Activated CD4-positive, CD25-positive, alpha-beta regulatory T cell treated with anti-CD3 and anti-CD28 coated beads, Interleukin-2, amount 50 U/mL, for 72 hours (primary cell): ENCODE results near the gene ADM2.
"Not testable (repeated sequence)": the region's sequence is repeated elsewhere in the genome, so short reads cannot be mapped to it uniquely, and the experiment has no call there.

ENCODE experiments used
- DNase-seq: peaks from one replicate; pipeline ENCODE4 v3.0.0; 2021

The ADM2 gene

DNA sequence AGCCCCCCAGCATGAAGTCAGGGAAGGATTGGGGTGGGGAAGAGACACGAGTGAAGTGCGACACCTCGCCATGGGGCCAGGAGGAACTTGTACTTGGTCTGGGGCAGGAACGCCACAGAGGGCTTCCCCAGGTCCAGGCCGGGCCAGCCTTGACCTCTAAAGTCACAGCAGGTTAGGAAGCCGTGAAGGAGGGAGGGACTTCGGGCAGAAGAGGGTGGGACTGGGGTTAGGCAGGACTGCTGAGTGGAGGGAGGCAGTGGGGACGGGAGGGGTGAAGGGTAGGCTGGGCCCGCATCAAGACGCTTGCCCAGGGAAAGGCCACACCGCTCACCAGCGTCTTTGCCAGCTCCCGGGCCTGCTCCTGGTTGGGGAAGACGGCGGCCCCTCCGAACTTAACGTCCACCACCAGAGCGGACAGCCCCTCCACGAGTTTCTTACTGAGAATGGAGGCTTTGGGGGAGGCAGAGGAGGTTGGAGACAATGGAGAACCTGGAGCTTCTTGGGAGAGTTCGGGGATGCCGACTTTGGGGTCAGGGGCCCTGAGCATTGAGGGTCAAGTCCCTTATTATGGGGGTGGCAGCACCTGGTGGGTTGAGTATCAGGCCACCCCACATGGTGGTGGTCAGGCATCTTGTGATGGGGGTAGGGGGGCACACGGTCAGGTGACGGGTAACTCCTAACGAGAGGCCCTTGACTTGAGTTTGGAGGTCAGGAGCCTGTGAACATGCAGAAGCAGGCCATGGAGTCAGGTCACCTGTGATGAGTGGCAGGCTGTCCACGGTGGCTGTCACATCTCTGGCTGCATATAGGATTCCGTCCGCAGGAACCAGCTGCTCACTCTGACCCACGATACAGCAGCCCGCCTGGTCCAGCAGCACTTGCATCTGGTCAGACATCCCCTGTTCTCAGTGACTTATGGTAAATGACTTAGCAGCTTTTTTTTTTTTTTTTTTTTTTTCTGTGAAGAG, 45.8 kb downstream of the ADM2 start:
- DNase-seq, result peak; percentile 61

DNA sequence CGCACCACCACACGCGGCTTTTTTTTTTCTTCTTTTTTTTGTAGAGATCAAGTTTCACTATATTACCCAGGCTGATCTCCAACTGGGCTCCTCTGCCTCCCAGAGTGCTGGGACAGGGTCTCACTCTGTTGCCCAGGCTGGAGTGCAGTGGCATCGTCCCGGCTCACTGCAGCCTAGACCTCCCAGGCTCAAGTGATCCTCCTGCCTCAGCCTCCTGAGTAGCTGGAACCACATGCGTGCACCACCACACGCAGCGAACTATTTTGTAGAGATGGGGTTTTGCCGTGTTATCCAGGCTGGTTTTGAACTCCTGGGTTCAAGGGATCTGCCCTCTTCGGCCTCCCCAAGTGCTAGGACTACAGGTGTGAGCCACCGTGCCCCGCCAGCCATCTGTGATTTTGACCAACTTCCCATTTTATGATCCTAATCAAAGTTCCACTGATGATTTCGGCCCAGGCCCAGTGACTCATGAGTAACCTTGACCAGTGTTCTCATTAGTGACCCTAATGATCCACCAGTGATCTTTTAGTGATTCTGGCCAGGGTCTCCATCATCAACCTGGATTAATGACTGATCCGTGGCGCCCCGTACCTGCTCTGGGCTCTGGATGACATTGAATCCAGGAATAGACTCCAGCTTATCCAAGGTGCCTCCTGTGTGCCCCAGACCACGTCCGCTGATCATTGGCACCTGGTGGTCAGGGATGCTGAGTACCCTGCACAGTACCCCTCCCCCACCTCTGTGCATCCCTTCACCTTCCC, 46.8 kb downstream of the ADM2 start:
- DNase-seq, result no peak

DNA sequence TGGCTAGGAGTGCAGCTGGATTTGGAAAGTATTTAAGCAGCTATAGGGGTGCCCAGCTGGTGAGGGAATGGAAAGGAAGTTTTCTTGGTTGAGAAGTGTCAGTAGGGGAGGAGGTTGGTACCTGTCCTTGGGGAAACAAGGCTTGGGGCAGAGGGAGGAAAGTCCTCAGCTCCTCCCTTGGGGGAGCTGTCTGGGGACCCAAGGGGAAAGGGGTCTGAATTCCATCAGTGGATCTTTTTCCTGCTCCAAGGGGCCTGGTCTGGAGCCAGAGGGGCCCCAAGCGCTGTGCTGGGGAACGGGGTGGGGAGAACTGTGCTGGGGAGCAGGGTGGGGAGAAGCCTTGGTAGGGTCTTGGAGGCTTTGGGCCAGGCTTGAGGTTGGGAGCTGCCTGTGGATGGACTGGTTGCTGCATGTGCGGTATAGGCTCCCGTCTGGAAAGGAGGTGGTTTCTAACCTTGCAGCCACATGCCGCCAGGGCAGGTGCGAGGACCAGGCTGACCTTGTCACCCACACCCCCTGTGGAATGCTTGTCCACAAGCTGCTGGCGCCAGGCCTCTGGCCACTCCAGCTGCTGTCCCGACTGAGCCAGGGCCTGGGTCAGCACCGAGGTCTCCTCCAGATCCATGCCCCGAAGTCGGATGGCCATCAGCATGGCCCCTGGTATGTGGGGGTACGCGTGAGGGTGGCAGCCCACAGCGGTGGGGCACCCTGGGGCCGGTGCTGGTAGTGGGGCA, 47.5 kb downstream of the ADM2 start:
- DNase-seq, result no peak

DNA sequence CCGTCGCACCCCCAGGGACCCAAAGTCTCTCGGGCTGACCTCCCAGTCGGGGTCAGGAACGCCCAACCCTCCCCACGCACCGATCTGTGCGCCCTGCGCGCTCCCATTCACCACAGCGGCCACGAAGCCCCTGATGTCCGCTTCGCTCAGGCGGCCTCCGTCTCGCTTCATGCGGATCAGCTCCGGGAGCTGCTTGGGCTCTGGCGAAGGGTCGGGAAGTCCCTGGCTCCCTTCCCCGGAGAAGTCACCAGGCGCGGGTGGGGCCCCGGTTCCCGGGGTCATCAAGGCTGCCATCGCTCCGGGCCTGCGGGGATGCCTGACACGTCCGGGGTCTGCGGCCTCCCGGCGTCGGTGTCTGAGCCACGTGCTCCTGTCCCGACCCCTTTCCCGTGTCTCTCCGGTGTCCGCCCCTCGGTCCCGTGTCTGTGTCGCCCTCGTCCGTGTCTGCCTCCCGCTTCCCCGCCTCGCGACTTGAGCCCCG, 48.1 kb downstream of the ADM2 start:
- DNase-seq, result no peak

DNA sequence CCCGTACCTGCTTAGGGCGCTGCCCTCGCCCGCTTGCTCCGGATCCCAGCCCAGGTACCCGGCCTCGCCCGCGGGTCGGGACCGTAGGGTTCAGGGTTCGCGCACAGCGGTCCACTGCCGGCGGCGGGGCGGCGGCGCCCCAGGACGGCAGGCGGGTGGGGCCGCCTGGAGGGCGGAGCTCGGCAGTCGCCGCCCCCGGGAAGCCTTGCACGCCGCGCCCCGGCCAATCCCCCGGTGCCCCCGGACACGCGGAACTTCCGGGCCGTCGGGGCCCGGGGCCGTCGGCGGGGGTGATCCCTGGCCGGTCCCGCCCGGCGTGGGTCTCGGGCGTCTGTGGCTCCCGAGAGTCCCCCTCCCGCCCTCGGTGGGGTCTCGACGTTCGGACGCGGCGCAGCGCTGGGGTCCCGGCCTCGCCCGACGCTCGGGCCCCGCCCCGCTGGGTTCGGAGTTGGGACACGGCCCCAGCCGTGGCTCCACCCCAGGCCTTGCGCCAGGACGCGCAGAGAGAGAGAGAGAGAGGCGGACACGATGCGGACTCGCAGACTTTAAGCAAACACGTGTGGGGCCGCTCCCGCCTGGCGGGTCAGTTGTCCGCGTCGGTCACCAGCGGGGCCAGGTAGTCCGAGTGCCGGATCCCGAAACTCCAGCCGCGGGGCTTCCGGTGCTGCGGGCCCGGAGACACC, 48.7 kb downstream of the ADM2 start, which contains the start of gene TYMP:
Gene TYMP, minus strand, starts transcription at position 116 of the 683 bp plus-strand sequence. CDS start 303 bp downstream, outside the sequence.
- DNase-seq, result peak; percentile 84

DNA sequence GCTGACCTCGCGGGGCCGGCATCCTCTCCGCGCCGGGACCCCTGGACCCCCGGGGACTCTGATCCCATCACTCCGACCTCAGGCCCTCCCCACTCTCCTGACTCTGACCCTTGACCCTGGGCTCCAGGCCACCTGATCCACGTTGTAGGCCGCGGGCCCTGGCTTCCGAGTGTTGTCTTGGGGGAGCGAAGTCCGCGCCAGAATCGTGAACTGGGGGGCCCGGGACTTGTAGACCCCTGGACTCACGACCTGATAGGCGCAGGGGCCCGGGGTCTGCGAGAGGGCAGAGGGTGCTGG, 49.2 kb downstream of the ADM2 start:
- DNase-seq, result no peak

DNA sequence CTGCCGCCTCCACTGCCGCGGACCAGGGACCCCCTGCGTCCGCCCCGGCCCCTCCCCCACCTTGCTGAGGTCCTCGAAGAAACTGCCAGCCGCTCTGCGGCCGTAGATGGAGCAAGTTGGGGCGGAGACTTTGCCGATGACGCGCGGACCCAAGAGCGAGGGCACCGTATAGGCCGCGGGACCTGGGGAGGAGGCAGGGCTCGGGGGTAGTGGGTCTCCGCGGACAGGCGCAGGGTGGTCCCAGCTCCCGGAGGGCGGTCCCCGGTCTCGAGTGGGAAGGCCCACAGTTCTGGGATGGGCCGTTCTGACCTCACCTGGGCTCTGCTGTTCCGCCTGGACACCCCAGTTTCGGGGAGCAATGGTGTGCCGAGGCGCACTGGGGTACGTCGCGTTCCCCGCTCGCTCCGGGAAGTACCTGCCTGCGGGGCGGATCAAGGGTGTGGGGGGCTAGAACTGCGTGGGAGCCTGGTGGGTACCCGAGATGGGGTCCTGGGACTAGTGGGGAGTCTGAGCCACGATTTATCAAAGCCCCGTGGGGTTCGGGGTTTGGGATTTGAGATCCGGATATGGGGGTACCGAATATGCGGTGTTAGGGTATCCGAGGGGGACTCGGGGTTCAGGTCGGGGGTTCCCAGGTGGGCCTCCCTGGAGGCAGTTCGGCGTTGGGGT, 49.7 kb downstream of the ADM2 start:
- DNase-seq, result peak; percentile 87

DNA sequence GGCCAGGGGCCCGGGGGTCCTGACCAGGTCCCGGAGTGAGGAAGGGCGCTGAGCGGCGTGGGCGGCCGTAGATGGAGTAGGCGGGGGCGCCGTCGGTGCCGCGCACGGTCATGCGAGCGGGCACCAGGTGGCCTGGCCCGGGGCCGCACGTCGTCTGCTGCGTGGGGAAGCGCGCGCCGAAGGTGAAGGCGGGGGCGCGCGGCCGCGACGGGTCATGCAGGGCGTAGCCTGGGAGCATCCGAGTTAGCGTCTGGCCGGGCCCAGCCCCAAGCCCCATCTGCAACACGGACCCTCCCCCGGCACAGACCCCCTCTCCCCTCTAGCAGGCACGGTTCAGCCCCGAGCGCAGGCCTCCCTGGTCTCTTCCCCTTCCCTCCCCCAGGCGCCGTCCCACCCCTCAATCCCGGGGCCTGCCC, 50.2 kb downstream of the ADM2 start:
- DNase-seq, result peak; percentile 82

DNA sequence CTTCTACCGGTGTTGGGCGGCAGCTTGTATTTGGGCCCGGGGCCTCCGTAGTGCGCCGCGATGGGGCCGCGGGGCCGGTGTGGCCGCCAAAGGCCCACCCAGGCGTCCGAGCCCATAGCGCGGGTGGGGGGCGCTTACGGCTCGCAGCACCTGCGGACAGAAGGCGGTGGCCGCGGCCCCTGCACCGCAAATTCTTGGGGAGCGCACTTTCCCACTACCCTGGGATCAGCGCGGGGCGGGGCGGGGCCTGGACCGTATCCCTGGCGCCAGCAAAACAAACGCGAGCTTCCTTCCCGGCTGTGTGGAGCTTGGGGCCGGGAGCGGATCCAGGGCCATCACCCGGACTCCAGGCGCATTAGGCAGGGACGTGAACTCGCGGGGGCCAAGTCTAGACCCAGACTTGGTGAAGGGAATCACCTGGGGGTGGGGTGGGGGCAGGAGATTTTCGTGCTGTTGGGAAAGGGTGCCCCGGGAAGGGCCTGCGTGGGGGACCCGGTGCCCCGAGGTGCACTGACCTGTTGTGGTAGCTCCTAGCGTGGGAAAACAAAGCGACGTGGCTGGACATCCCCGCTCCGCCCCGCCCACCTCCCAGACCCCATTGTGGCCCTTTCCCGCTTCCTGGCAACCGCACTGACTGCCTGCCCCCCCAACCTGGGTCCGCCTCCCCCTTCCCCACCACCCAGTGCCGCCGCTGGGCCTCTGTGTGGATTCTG, 50.8 kb downstream of the ADM2 start:
- no peak for DNase-seq

DNA sequence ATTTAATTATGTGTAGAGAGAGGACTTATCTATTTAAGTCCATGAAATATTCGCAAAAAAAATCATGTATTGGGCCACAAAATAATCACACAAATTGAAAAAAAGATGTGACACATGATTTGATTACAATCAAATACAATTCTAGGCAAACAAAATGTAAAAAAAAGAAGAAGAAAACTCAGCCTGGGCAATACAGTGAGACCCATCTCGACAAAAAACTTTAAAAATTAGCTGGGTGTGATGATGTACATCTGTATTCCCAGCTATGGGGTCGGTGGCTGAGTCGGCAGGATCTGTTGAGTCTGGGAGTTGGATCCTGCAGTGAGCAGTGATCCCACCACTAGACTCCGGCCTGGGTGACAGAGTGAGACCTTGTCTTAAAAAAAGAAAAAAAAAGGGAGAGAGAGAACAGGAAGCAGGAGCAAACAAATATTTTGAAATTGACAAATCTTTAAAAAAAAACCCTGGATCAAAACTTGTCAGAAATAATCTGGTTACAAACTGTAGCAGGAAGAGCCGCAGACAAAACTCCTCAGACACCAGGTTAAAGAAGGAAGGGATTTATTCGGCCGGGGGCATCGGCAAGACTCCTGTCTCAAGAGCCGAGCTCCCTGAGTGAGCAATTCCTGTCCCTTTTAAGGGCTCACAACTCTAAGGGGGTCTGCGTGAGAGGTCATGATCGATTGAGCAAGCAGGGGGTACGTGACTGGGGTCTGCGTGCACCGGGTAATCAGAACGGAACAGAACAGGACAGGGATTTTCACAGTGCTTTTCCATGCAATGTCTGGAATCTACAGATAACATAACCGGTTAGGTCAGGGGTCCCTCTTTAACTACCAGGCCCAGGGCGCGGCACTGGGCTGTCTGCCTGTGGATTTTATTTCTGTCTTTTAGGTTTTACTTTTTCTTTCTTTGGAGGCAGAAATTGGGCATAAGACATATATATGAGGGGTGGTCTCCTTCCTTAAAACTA, 51.8 kb downstream of the ADM2 start:
- DNase-seq, result no peak

DNA sequence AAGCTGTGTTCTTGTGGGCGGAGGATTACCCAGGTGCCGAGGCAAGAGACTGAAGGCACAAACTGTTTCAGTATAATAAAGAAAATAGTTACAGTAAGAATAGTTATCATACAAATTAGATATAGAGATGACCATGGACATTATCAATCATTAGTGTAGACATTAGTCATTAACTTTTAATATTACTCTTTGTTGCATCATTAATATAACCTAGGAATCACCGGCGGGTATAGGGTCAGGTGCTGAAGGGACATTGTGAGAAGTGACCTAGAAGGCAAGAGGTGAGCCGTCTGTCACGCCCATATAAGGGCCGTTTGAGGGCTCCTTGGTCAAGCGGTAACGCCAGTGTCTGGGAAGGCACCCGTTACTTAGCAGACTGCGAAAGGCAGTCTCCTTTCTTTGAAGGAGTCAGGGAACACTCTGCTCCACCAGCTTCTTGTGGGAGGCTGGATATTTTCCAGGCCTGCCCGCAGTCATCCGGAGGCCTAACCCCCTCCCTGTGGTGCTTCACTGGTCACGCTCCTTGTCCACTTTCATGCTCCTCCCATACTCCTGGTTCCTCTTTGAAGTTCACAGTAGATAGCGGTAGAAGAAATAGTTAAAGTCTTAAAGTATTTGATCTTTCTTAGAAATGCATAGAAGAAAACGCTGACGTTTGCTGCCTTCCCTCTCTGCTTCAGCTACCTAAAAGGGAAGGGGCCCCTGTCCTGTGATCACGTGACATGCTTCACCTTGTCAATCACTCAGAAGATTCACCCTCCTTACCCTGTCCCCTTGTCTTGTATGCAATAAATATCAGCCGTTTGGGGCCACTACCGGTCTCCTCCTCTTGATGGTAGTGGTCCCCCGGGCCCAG, 52.7 kb downstream of the ADM2 start:
- DNase-seq, result not testable (repeated sequence)

DNA sequence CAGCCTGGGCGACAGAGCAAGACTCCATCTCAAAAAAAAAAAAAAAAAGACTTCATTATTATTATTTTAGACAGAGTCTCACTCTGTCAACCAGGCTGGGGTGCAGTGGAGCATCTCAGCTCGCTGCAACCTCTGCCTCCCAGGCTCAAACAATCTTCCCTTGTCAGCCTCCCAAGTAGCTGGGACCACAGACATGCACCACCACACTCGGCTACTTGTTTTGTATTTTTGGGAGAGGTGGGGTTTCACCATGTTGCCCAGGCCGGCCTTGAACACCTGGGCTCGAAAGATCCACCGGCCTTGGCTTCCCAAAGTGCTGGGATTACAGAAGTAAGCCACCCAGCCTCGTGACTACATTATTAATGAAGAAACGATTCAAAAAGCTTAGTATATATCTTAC, 53.8 kb downstream of the ADM2 start:
- no peak for DNase-seq
